ENCODE data around the gene GCSH. TPM values are rescaled to one million over a fixed set of nuclear protein-coding genes. Genes with fewer than 3 reads are reported as not detected.

GCSH gene
- total RNA-seq, 1 experiment from 2014 or later = 117 TPM

DNA sequence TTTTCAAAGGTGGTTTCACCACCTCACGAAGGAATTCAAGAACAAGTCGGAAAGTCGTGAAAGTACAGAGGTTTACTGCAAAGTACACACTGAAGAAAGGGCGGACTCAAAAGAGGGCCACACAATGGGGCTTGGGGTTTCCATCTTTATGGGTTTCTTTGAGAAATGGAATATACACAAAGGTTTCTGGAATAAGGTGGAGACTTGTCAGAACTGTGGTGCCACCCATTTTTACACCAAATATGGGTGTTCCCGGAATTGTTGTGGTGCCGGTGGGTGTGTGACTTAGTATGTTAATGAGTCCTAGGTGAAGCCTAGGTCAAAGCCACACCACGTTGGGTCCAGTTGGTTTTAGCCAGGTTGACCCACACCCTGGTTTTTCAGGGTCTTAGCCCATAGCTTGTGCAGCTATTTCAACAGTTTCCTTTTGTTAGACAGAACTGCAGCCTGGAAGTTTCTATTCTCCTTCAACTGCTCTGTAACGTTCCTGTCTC, 567 bp upstream of the GCSH start:
- intact Hi-C loops (cut with micrococcal nuclease) = loop anchor here (1.0 to 5.0 kb wide), 4 partner anchors 20 to 216 kb away; partner anchors contain the start of genes C16orf46, CENPN and GAN
- Histone ChIP-seq H3K9ac (ENCODE audit: low read length) (0 out of 2 replicates have a peak overlapping the region, but pooled peaks have one; percentile 5), H3K36me3 (ENCODE audit: control insufficient read depth in 1 of 2, insufficient read depth in 2 of 2, low read length in 2 of 2) (no peaks in the 10 kb centered on the region; a peak in 2 of 4 replicates), H3K27me3 (ENCODE audit: insufficient read depth, low read length) (no peaks in the 10 kb centered on the region), H3K9me3 (ENCODE audit: control insufficient read depth in 1 of 2, insufficient read depth in 1 of 2, low read depth in 1 of 2, low read length in 2 of 2) (no peaks in the 10 kb centered on the region), H4K20me1 (ENCODE audit: insufficient read depth) (no peaks in the 10 kb centered on the region), H3K4me1 (ENCODE audit: control insufficient read depth in 1 of 2, insufficient read depth in 2 of 2, low read length in 2 of 2) (peaks cover 0 to 33% of the 10 kb centered on the region in 2 experiments; a peak in 3 of 4 replicates), H3K4me3 (replicated peaks in 1 of 2; ENCODE audit: low read depth in 1 of 2, low read length in 2 of 2) (peak overlapping the region; percentile 1 to 26), H3K9me2 (ENCODE audit: insufficient read depth) (no peaks in the 10 kb centered on the region), H3K27ac (ENCODE audit: low read depth, low read length) (peak overlapping the region; percentile 23; the same call in 1 of the 2 replicates), H3K4me2 (ENCODE audit: low read length) (peak overlapping the region; percentile 71), H3K79me2 (ENCODE audit: insufficient read depth, low read length) (peaks cover 42% of the 10 kb centered on the region), H2AFZ (ENCODE audit: low read depth, low read length, poor library complexity, severe bottlenecking) (peak overlapping the region; percentile 62)
- TF ChIP-seq, protein P1, sequence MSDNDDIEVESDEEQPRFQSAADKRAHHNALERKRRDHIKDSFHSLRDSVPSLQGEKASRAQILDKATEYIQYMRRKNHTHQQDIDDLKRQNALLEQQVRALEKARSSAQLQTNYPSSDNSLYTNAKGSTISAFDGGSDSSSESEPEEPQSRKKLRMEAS (IDR thresholded peaks at IDR 0.05) = 0 out of 2 replicates have a peak, but pooled peaks have one; percentile 18
- no peak for TF ChIP-seq FOSL1 (IDR thresholded peaks at IDR 0.05; ENCODE audit: low read depth)
- ATAC-seq (0 out of 2 replicates have a peak, but pooled peaks have one; percentile 0), DNase-seq (ENCODE audit: low read depth, low spot score) (no peak)
- RAD21 ChIA-PET (ENCODE audit: low non-redundant PET in 1 of 2, low total read pairs in 2 of 2, uncharacterized antibody in 2 of 2, unreplicated experiment in 2 of 2) = no interaction called here
- no TSS peak for BruUV-seq (replicated peaks)
- POLR2A ChIA-PET = no interaction called here
- CTCF ChIA-PET = no interaction called here

DNA sequence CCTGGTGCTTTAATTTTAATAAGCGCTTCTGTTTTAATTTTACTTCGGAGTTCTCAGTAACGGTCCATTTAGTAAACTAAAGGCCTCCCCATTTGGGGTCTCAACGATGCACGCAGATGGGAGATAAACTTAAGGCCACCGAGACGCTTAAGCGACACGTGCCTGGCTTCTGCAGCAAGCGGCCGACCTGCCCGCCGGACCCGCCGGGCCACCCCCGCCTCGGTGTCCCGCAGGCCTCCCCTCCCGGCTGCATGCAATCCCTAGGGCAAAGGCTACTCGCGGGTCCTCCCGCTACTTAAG, 592 bp downstream of the GCSH start:
- H3K27me3 ChIP-seq (ENCODE audit: insufficient read depth, low read length) = no peaks in the 10 kb centered on the region
- TF ChIP-seq EGR1 (IDR thresholded peaks at IDR 0.05; ENCODE audit: low read depth) = no peak
- TF ChIP-seq, protein P2, sequence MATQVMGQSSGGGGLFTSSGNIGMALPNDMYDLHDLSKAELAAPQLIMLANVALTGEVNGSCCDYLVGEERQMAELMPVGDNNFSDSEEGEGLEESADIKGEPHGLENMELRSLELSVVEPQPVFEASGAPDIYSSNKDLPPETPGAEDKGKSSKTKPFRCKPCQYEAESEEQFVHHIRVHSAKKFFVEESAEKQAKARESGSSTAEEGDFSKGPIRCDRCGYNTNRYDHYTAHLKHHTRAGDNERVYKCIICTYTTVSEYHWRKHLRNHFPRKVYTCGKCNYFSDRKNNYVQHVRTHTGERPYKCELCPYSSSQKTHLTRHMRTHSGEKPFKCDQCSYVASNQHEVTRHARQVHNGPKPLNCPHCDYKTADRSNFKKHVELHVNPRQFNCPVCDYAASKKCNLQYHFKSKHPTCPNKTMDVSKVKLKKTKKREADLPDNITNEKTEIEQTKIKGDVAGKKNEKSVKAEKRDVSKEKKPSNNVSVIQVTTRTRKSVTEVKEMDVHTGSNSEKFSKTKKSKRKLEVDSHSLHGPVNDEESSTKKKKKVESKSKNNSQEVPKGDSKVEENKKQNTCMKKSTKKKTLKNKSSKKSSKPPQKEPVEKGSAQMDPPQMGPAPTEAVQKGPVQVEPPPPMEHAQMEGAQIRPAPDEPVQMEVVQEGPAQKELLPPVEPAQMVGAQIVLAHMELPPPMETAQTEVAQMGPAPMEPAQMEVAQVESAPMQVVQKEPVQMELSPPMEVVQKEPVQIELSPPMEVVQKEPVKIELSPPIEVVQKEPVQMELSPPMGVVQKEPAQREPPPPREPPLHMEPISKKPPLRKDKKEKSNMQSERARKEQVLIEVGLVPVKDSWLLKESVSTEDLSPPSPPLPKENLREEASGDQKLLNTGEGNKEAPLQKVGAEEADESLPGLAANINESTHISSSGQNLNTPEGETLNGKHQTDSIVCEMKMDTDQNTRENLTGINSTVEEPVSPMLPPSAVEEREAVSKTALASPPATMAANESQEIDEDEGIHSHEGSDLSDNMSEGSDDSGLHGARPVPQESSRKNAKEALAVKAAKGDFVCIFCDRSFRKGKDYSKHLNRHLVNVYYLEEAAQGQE (IDR thresholded peaks at IDR 0.05; ENCODE audit: low read depth) = no peak
- no peak for TF ChIP-seq CBX3 (IDR thresholded peaks at IDR 0.05; ENCODE audit: low read depth)
- TF ChIP-seq FOSL1 (IDR thresholded peaks at IDR 0.05; ENCODE audit: low read depth) = no peak
- TF ChIP-seq, protein P3, sequence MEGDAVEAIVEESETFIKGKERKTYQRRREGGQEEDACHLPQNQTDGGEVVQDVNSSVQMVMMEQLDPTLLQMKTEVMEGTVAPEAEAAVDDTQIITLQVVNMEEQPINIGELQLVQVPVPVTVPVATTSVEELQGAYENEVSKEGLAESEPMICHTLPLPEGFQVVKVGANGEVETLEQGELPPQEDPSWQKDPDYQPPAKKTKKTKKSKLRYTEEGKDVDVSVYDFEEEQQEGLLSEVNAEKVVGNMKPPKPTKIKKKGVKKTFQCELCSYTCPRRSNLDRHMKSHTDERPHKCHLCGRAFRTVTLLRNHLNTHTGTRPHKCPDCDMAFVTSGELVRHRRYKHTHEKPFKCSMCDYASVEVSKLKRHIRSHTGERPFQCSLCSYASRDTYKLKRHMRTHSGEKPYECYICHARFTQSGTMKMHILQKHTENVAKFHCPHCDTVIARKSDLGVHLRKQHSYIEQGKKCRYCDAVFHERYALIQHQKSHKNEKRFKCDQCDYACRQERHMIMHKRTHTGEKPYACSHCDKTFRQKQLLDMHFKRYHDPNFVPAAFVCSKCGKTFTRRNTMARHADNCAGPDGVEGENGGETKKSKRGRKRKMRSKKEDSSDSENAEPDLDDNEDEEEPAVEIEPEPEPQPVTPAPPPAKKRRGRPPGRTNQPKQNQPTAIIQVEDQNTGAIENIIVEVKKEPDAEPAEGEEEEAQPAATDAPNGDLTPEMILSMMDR (IDR thresholded peaks at IDR 0.05 in 2 of 3, conservative IDR thresholded peaks at IDR 0.05 in 1 of 3; ENCODE audit: borderline replicate concordance in 1 of 3, insufficient read depth in 1 of 3, low read depth in 2 of 3, low read length in 2 of 3) = no peak
- TF ChIP-seq ELF1 (IDR thresholded peaks at IDR 0.05; ENCODE audit: borderline replicate concordance, low read depth) = no peak
- TF ChIP-seq SP1 (IDR thresholded peaks at IDR 0.05; ENCODE audit: low read depth) = no peak
- TF ChIP-seq TCF7L2 (IDR thresholded peaks at IDR 0.05; ENCODE audit: borderline replicate concordance, extremely low read depth, insufficient read depth, insufficient read length) = no peak
- no peak for TF ChIP-seq ZNF274 (IDR thresholded peaks at IDR 0.05; ENCODE audit: low read depth, low read length)
- no peak for TF ChIP-seq ZFX (IDR thresholded peaks at IDR 0.05)
- H3K27ac ChIP-seq (ENCODE audit: low read depth, low read length) = peak overlapping the region; percentile 70
- peaks cover 0 to under 1% of the 10 kb centered on the region in 2 experiments; a peak in 2 of 4 replicates for H3K36me3 ChIP-seq (ENCODE audit: control insufficient read depth in 1 of 2, insufficient read depth in 2 of 2, low read length in 2 of 2)
- H3K4me3 ChIP-seq (replicated peaks in 1 of 2; ENCODE audit: low read depth in 1 of 2, low read length in 2 of 2) = peak overlapping the region; percentile 89 to 95
- peak overlapping the region; percentile 86 for H3K4me2 ChIP-seq (ENCODE audit: low read length)
- H3K4me1 ChIP-seq (ENCODE audit: control insufficient read depth in 1 of 2, insufficient read depth in 2 of 2, low read length in 2 of 2) = peaks cover 0 to 30% of the 10 kb centered on the region in 2 experiments; a peak in 3 of 4 replicates
- ChIA-PET RAD21 (ENCODE audit: low non-redundant PET in 1 of 2, low total read pairs in 2 of 2, uncharacterized antibody in 2 of 2, unreplicated experiment in 2 of 2) (no interaction called here), POLR2A (no interaction called here), CTCF (no interaction called here)
- no peaks in the 10 kb centered on the region for H3K9me2 ChIP-seq (ENCODE audit: insufficient read depth)
- DNase-seq (ENCODE audit: low read depth, low spot score) (no peak), ATAC-seq (no peak; the same call in 1 of the 2 replicates)
- peak overlapping the region; percentile 98 for H3K9ac ChIP-seq (ENCODE audit: low read length)
- intact Hi-C loops (cut with micrococcal nuclease) = loop anchor here (5.0 kb wide), 2 partner anchors 47 to 217 kb away; partner anchors contain the start of gene GAN
- no peaks in the 10 kb centered on the region for H3K9me3 ChIP-seq (ENCODE audit: control insufficient read depth in 1 of 2, insufficient read depth in 1 of 2, low read depth in 1 of 2, low read length in 2 of 2)
- H2AFZ ChIP-seq (ENCODE audit: low read depth, low read length, poor library complexity, severe bottlenecking) = no peak overlapping the region
- BruUV-seq (replicated peaks) = no TSS peak
- H3K79me2 ChIP-seq (ENCODE audit: insufficient read depth, low read length) = peaks cover 54% of the 10 kb centered on the region
- no peaks in the 10 kb centered on the region for H4K20me1 ChIP-seq (ENCODE audit: insufficient read depth)

All from HCT116 (cell line).